ENCODE results near the gene IL15.

The IL15 gene

GRCh38 chr4:141768954-141769353 is 132.6 kb downstream of the IL15 start:
- DNase-seq, result no peak

DNA sequence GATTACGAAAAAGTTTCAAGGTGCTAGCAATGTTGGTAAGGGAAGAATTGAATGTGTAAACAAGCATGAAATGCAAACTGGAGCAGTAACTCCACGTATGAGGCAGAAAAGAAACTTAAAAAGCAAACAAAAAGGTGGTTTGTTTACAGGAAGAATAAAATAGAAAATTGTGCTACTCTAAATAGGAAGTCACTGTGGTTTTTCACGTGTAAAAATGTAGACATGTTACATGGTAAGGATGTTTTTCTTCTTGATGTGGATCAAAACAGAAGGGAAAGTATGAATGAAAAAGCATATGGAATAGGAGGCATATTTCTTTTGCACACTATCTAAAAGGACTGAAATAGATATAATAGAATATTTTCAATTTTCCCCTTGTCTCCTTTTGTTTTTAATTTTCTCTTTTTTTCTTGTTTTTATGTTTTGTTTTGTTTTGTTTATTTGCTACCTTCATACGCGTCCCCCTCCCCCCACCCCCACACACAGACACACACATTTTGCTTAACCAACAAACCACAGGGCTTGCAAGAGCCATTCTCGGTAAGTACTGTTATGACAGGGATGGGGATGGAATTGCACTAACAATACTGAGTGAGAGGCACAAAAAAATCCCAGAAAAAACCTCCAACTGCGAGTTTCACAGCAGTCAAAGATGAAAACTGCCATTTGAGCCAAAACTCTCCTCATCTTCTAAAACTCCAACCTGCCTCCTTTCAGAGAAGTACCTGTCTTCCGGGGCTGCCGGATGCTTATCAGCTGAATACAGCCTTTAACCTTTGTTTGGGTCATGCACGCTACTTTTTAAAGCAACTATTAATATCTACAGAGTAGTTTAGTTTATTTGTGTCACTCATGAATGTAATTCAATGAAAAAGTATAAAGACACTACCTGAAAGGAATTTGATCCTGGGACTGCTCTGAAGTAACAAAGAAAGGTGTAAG is 135.8 kb downstream of the IL15 start:
- DNase-seq, result no peak

- DNase-seq, result no peak
Measured at GRCh38 chr4:141772838-141773237, 136.5 kb downstream of the IL15 start.

DNA sequence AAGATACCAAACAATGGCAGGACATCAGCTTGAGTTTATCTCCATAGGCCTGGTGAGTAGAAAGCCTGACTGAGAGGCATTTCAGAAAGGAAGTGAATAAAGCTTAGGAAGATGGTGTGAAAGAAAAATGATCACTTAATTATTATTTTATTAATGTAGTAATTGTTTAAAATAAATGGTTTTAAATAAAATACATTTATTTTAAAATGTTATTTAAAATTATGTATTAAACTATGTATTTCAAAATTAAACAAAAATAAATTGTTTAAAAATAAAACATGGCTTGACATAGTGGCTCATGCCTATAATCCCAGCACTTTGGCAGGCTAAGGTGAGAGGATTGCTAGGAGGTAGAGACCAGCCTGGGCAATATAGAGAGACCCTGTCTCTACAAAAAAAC is 145.8 kb downstream of the IL15 start:
- no peak for DNase-seq

All from nucleus accumbens (tissue), 56 donors.